H1 (cell line): Measurements from ENCODE around the gene KLHL17. TPM values are rescaled to one million over a fixed set of nuclear protein-coding genes. Genes with fewer than 3 reads are reported as not detected.

Source experiments
- CTCF ChIA-PET: fragments of 300-600 bp; sonication (Branson Sonifier 250); formaldehyde crosslinking; loops from one replicate; lab custom pipeline; 2021; ENCODE audit not compliant: partially characterized antibody; lab: Charles Lee
- POLR2A ChIA-PET: fragments of 300-600 bp; sonication (Branson Sonifier 250); formaldehyde crosslinking; loops from one replicate; lab custom pipeline; 2021; ENCODE audit warnings: inconsistent platforms; ENCODE audit not compliant: partially characterized antibody; lab: Charles Lee
- DNase-seq, 2 experiments: peaks; one replicate each; pipeline versions ENCODE4 v3.0.0 to v3.0.0-alpha.2; 2010 to 2022; ENCODE audit warnings: low spot score in 2 of 2, low read depth in 1 of 2, mixed read lengths in 1 of 2
- FAIRE-seq: peaks from 2 replicates; lab custom pipeline; 2011; peaks lifted over from hg19 to GRCh38; lab: Jason Lieb, UNC
- H2AFZ ChIP-seq: 2 replicates; pipeline ENCODE4 v1.8.1; 2012; ENCODE audit warnings: low read length, inconsistent platforms
- H2AK5ac ChIP-seq: 2 replicates; pipeline ENCODE4 v1.6.1; 2013; ENCODE audit warnings: low read depth, low read length
- H2BK120ac ChIP-seq: replicated peaks from 2 replicates; pipeline ENCODE3; 2013; ENCODE audit warnings: low read depth, low read length, inconsistent platforms
- H2BK12ac ChIP-seq: 2 replicates; pipeline ENCODE4 v1.6.1; 2013; ENCODE audit warnings: low read depth, low read length
- H2BK15ac ChIP-seq: 2 replicates; pipeline ENCODE4 v1.6.1; 2013; ENCODE audit warnings: low read length
- H2BK20ac ChIP-seq: 2 replicates; pipeline ENCODE4 v1.6.1; 2013; ENCODE audit warnings: low read length
- H2BK5ac ChIP-seq: 2 replicates; pipeline ENCODE4 v1.6.1; 2013; ENCODE audit warnings: low read depth, low read length
- H3K14ac ChIP-seq: 2 replicates; pipeline ENCODE4 v1.6.1; 2013; ENCODE audit warnings: inconsistent platforms; ENCODE audit not compliant: insufficient read length
- H3K18ac ChIP-seq: 2 replicates; pipeline ENCODE4 v1.6.1; 2013; ENCODE audit warnings: low read length; ENCODE audit errors: extremely low read depth
- H3K23ac ChIP-seq: 2 replicates; pipeline ENCODE4 v1.6.1; 2013; ENCODE audit warnings: inconsistent platforms; ENCODE audit not compliant: insufficient read length
- H3K23me2 ChIP-seq: 2 replicates; pipeline ENCODE4 v1.6.1; 2013; ENCODE audit warnings: low read depth, low read length
- H3K27ac ChIP-seq: 2 replicates; pipeline ENCODE4 v1.6.1; 2011; ENCODE audit warnings: low read depth, low read length, inconsistent platforms
- H3K27me3 ChIP-seq, 4 experiments: replicated peaks in 1 of 4; 1 replicate in 1 of 4; 2 replicates in 3 of 4; pipeline versions ENCODE4 v1.6.1 to v1.8.1; 2011 to 2013; ENCODE audit warnings: low read length in 3 of 4, mild to moderate bottlenecking in 3 of 4, inconsistent platforms in 2 of 4, mixed read lengths in 2 of 4, moderate library complexity in 1 of 4; ENCODE audit not compliant: control insufficient read depth in 3 of 4, insufficient read depth in 3 of 4; ENCODE audit errors: extremely low read depth in 1 of 4
- H3K36me3 ChIP-seq, 4 experiments: 2 replicates each; pipeline versions ENCODE4 v1.6.1 to v1.8.1; 2011 to 2013; ENCODE audit warnings: mild to moderate bottlenecking in 4 of 4, low read length in 3 of 4, moderate library complexity in 2 of 4, control low read depth in 1 of 4, inconsistent platforms in 1 of 4; ENCODE audit not compliant: insufficient read depth in 4 of 4, control insufficient read depth in 2 of 4
- H3K4ac ChIP-seq: replicated peaks from 2 replicates; pipeline ENCODE3; 2013; ENCODE audit warnings: low read length, low read depth, mixed read lengths, inconsistent platforms; ENCODE audit not compliant: insufficient read length
- H3K4me1 ChIP-seq, 4 experiments: replicated peaks in 1 of 4; 1 replicate in 1 of 4; 2 replicates in 3 of 4; pipeline versions ENCODE4 v1.6.1 to v1.8.1; 2011 to 2013; ENCODE audit warnings: low read length in 3 of 4, inconsistent platforms in 2 of 4, mixed read lengths in 1 of 4; ENCODE audit not compliant: insufficient read depth in 4 of 4, control insufficient read depth in 3 of 4
- H3K4me2 ChIP-seq, 2 experiments: 2 replicates each; pipeline versions ENCODE4 v1.6.1 to v1.8.1; 2011 to 2013; ENCODE audit warnings: low read depth in 2 of 2, low read length in 2 of 2, control low read depth in 1 of 2, inconsistent platforms in 1 of 2, mild to moderate bottlenecking in 1 of 2; ENCODE audit not compliant: insufficient read depth in 1 of 2
- H3K4me3 ChIP-seq, 4 experiments: fragments of 200-600, 300-600 bp in 1 of 4; sonication (generic), shearing (Covaris generic), sonication (Bioruptor Twin) in 1 of 4; 2 replicates each; pipeline versions ENCODE4 v1.5.1 to v1.8.1; 2011 to 2016; ENCODE audit warnings: low read length in 4 of 4, low read depth in 3 of 4, control low read depth in 2 of 4, inconsistent platforms in 2 of 4, mild to moderate bottlenecking in 2 of 4, mixed read lengths in 1 of 4, moderate library complexity in 1 of 4; ENCODE audit not compliant: insufficient read depth in 2 of 4; ENCODE audit errors: extremely low read depth in 1 of 4
- H3K56ac ChIP-seq: replicated peaks from 2 replicates; pipeline ENCODE3; 2013; ENCODE audit warnings: low read depth, mild to moderate bottlenecking, mixed read lengths, low read length, inconsistent platforms; ENCODE audit not compliant: insufficient read length
- H3K79me1 ChIP-seq: 2 replicates; pipeline ENCODE4 v1.6.1; 2013; ENCODE audit warnings: low read depth, low read length, control low read depth
- H3K79me2 ChIP-seq, 2 experiments: 2 replicates each; pipeline versions ENCODE4 v1.6.1 to v1.8.1; 2012 to 2013; ENCODE audit warnings: low read length in 2 of 2, mild to moderate bottlenecking in 2 of 2, inconsistent platforms in 1 of 2; ENCODE audit not compliant: insufficient read depth in 2 of 2, control insufficient read depth in 1 of 2
- H3K9ac ChIP-seq, 4 experiments: replicated peaks in 1 of 4; 1 replicate in 1 of 4; 2 replicates in 3 of 4; pipeline versions ENCODE4 v1.6.1 to v1.8.1; 2011 to 2013; ENCODE audit warnings: low read depth in 3 of 4, low read length in 3 of 4, control low read depth in 2 of 4, mild to moderate bottlenecking in 2 of 4, moderate library complexity in 2 of 4, inconsistent platforms in 1 of 4; ENCODE audit errors: extremely low read depth in 1 of 4
- H3K9me3 ChIP-seq, 2 experiments: 2 replicates each; pipeline versions ENCODE4 v1.6.1 to v1.8.1; 2012 to 2013; ENCODE audit warnings: mild to moderate bottlenecking in 2 of 2, moderate library complexity in 2 of 2, control low read depth in 1 of 2, inconsistent platforms in 1 of 2, low read depth in 1 of 2, low read length in 1 of 2, mixed read lengths in 1 of 2; ENCODE audit not compliant: insufficient read depth in 2 of 2
- H4K20me1 ChIP-seq, 2 experiments: replicated peaks in 1 of 2; 2 replicates each; pipeline versions ENCODE3 to v1.8.1; 2011 to 2013; ENCODE audit warnings: inconsistent platforms in 2 of 2, low read length in 2 of 2, mild to moderate bottlenecking in 1 of 2; ENCODE audit not compliant: insufficient read depth in 2 of 2, control insufficient read depth in 1 of 2
- H4K5ac ChIP-seq: 2 replicates; pipeline ENCODE4 v1.6.1; 2013; ENCODE audit warnings: low read length, low read depth, mixed read lengths, inconsistent platforms; ENCODE audit not compliant: insufficient read length
- H4K8ac ChIP-seq: 2 replicates; pipeline ENCODE4 v1.8.0; 2013; ENCODE audit warnings: mild to moderate bottlenecking, moderate library complexity, low read length, inconsistent platforms; ENCODE audit not compliant: insufficient read depth; ENCODE audit errors: extremely low read depth
- H4K91ac ChIP-seq: replicated peaks from 2 replicates; pipeline ENCODE3; 2013; ENCODE audit warnings: low read length, mixed read lengths, inconsistent platforms; ENCODE audit not compliant: insufficient read length
- ASH2L ChIP-seq: fragments of 200-600, 300-600 bp; sonication (generic); IDR thresholded peaks from one replicate; pipeline ENCODE4 v1.7.1; 2017; ENCODE audit warnings: low read length
- EGR1 ChIP-seq: IDR thresholded peaks from 2 replicates; pipeline ENCODE4 v1.6.1; 2011; ENCODE audit warnings: low read depth, low read length, borderline replicate concordance
- EZH2 ChIP-seq: fragments of 200-600 bp; sonication (generic); IDR thresholded peaks from 2 replicates; pipeline ENCODE4 v1.7.1; 2012; ENCODE audit warnings: low read depth, mild to moderate bottlenecking, moderate library complexity, low read length, inconsistent platforms; ENCODE audit not compliant: severe bottlenecking
- GABPA ChIP-seq: IDR thresholded peaks from 2 replicates; pipeline ENCODE4 v1.6.1; 2011; ENCODE audit warnings: mild to moderate bottlenecking, low read length, moderate library complexity, borderline replicate concordance; ENCODE audit not compliant: insufficient read depth
- JUND ChIP-seq: IDR thresholded peaks from 2 replicates; pipeline ENCODE4 v1.6.1; 2011; ENCODE audit warnings: mild to moderate bottlenecking, improper control_type of control experiment, low read length
- KDM5A ChIP-seq: fragments of 200-600 bp; IDR thresholded peaks from 2 replicates; pipeline ENCODE4 v1.7.1; 2012; ENCODE audit warnings: mild to moderate bottlenecking, low read length, inconsistent platforms, mixed read lengths
- NANOG ChIP-seq: IDR thresholded peaks from 2 replicates; pipeline ENCODE4 v1.6.1; 2011; ENCODE audit warnings: low read length, low read depth, mild to moderate bottlenecking, inconsistent platforms; ENCODE audit not compliant: insufficient read depth, poor library complexity, severe bottlenecking
- POLR2A ChIP-seq, 2 experiments: IDR thresholded peaks; 1 replicate in 1 of 2; 2 replicates in 1 of 2; pipeline ENCODE4 v1.6.1; 2011; ENCODE audit warnings: low read depth in 2 of 2, low read length in 2 of 2, mild to moderate bottlenecking in 2 of 2; ENCODE audit errors: control extremely low read depth in 1 of 2
- SIN3A ChIP-seq, 2 experiments: IDR thresholded peaks in 1 of 2; conservative IDR thresholded peaks in 1 of 2; 2 replicates each; pipeline ENCODE4 v1.6.1; 2011 to 2012; ENCODE audit warnings: low read length in 2 of 2, improper control_type of control experiment in 1 of 2, low read depth in 1 of 2, mild to moderate bottlenecking in 1 of 2
- SIRT6 ChIP-seq: IDR thresholded peaks from one replicate; pipeline ENCODE4 v1.7.1; 2012; ENCODE audit warnings: low read length, inconsistent platforms
- SIX5 ChIP-seq: IDR thresholded peaks from 2 replicates; pipeline ENCODE4 v1.6.1; 2011; ENCODE audit warnings: mild to moderate bottlenecking, low read depth, low read length
- SP4 ChIP-seq: IDR thresholded peaks from 2 replicates; pipeline ENCODE4 v1.6.1; 2012; ENCODE audit warnings: low read length, inconsistent platforms
- TAF7 ChIP-seq: optimal IDR thresholded peaks from 2 replicates; pipeline ENCODE3; 2011; ENCODE audit warnings: low read depth, mild to moderate bottlenecking, inconsistent platforms, low read length, moderate library complexity, borderline replicate concordance
- WGBS, 2 experiments: shearing (Covaris generic) in 1 of 2; methylation state at CpG; one replicate each; pipeline versions ENCODE4 v1.1.6 to v1.1.7; 2013 to 2015; ENCODE audit warnings: low lambda C conversion rate in 2 of 2, mixed read lengths in 2 of 2, inconsistent platforms in 1 of 2, low coverage in 1 of 2, missing lambda C conversion rate in 1 of 2; ENCODE audit not compliant: insufficient replicate concordance in 2 of 2, insufficient coverage in 1 of 2, insufficient read length in 1 of 2; ENCODE audit errors: extremely low coverage in 1 of 2, missing lambda C conversion rate in 1 of 2; 5-methylcytosine and 5-hydroxymethylcytosine counted together
- polyA plus RNA-seq, 7 experiments: library from polyadenylated mRNA; depleted of rRNA in 3 of 7; stranded (reverse) in 5 of 7; unstranded in 2 of 7; fragments of >200 nt in 5 of 7; fragments of 200-250 nt in 2 of 7; gene quantifications; 1 replicate in 5 of 7; 2 replicates in 1 of 7; 4 replicates in 1 of 7; pipeline versions ENCODE4 v1.2.1 to v1.2.3, GENCODE V29; 2011 to 2013; ENCODE audit warnings: missing spikeins in 2 of 7, mixed read lengths in 2 of 7
- total RNA-seq: library from RNA; stranded (reverse); fragmentation: NEBNext Ultra II Directional; extraction: Animal tissue kit (Norgen Biotek cat#: 25700); gene quantifications from 2 replicates; pipeline ENCODE4 v1.2.1, GENCODE V29; 2021

Gene KLHL17
- total and polyA plus RNA-seq, 2 of the 8 experiments (the other 6 are each of a cell fraction or from before 2014, with no cell fraction given), result 32.6 to 36.1 TPM

GRCh38 chr1:963746-964525 is 3.6 kb downstream of the KLHL17 start:
- no peak overlapping the region for H4K91ac ChIP-seq
- no peak overlapping the region for H2BK20ac ChIP-seq
- DNase-seq (no peak), FAIRE-seq (no peak)
- H3K4ac ChIP-seq, result no peak overlapping the region
- no peak overlapping the region for H3K18ac ChIP-seq
- H2AFZ ChIP-seq, result no peak overlapping the region
- H3K79me2 ChIP-seq, result peaks cover 0 to under 1% of the 10 kb centered on the region in 2 experiments; a peak in 1 of 4 replicates
- peaks cover 0 to 29% of the 10 kb centered on the region in 2 experiments for H4K20me1 ChIP-seq
- H2BK15ac ChIP-seq, result no peak overlapping the region
- H3K9ac ChIP-seq, result no peak overlapping the region
- no peak overlapping the region for H3K23ac ChIP-seq
- no peak overlapping the region for H3K4me3 ChIP-seq
- no peak overlapping the region for H3K56ac ChIP-seq
- no peaks in the 10 kb centered on the region; a peak in 1 of 4 replicates for H3K9me3 ChIP-seq
- peaks cover 15% of the 10 kb centered on the region; the same call in 1 of the 2 replicates for H3K23me2 ChIP-seq
- H2BK120ac ChIP-seq, result no peak overlapping the region
- ChIA-PET POLR2A (no interaction called here), CTCF (interaction anchor here (0.6 to 2.8 kb wide), 4 partner anchors 12 to 32 kb away, joined by 3 to 9 read pairs (median 3); no protein-coding TSS in a partner anchor)
- H4K8ac ChIP-seq, result no peak overlapping the region; the same call in 1 of the 2 replicates
- no peak overlapping the region for H3K27ac ChIP-seq
- no peak overlapping the region for H3K14ac ChIP-seq
- no peak overlapping the region for H2AK5ac ChIP-seq
- no peak overlapping the region for H2BK12ac ChIP-seq
- peaks cover 14 to 56% (median 46%) of the 10 kb centered on the region in 4 experiments for H3K27me3 ChIP-seq
- no peak overlapping the region for H4K5ac ChIP-seq
- H3K4me1 ChIP-seq, result peaks cover 0 to 9% (median 7%) of the 10 kb centered on the region in 4 experiments; a peak in 5 of 7 replicates
- no peaks in the 10 kb centered on the region for H3K79me1 ChIP-seq
- WGBS, 2 experiments, result 91% methylated on average over 36 of the region's 47 CpGs; no CpG with 5 or more reads in 1 of the 2 experiments
- H2BK5ac ChIP-seq, result no peak overlapping the region
- H3K4me2 ChIP-seq, result no peak overlapping the region
- peaks cover 0 to 19% (median 10%) of the 10 kb centered on the region in 4 experiments; a peak in 7 of 8 replicates for H3K36me3 ChIP-seq
- TF ChIP-seq EZH2 (no peak), KDM5A (no peak), NANOG (no peak), JUND (no peak), SIN3A (conservative IDR thresholded peaks at IDR 0.05 in 1 of 2, IDR thresholded peaks at IDR 0.05 in 1 of 2; ENCODE audit: low read depth in 1 of 2, low read length in 2 of 2) (no peak), SIRT6 (no peak), ASH2L (no peak), TAF7 (no peak), POLR2A (IDR thresholded peaks at IDR 0.05; ENCODE audit: control extremely low read depth in 1 of 2, low read depth in 2 of 2, low read length in 2 of 2) (no peak), SP4 (no peak), GABPA (no peak), EGR1 (no peak), SIX5 (no peak)
